ENCODE data around the gene TMEM184A. TPM values are rescaled to one million over a fixed set of nuclear protein-coding genes. Genes with fewer than 3 reads are reported as not detected.

The TMEM184A gene
- total and polyA plus RNA-seq, 2 donors (not counting 3 experiments of a cell fraction or from before 2014, with no cell fraction given): 0.48 TPM; not detected in 1

DNA sequence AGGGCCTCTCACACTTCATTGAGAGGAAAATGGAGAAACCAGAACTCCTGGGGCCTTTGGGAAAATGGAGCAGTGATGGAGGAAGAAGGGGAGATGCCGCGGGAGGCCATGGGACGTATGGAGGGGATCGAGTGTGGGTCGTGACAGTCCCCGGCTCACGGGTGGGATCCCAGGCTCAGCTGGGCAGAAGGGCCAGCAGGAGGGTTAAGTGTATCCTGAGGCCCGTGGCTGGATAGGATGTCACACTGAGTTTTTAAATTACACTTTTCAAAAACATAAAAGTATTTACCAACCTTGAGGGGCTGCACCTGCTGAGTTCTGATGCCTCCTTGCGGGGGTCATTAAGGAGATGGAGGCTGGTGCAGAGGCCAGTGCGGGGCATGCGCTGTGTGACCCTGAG is 41.8 kb upstream of the TMEM184A start:
- no peaks in the 10 kb centered on the region for H3K79me2 ChIP-seq (ENCODE audit: control insufficient read depth, insufficient read depth, low read length)
- H2AFZ ChIP-seq (ENCODE audit: low read depth, low read length): no peak overlapping the region
- H3K4me1 ChIP-seq (ENCODE audit: control insufficient read depth, extremely low read depth, insufficient read depth, low read length): no peaks in the 10 kb centered on the region
- no peaks in the 10 kb centered on the region for H3K9me3 ChIP-seq (replicated peaks; ENCODE audit: control insufficient read depth, insufficient read depth, low read length)
- TF ChIP-seq JUN (IDR thresholded peaks at IDR 0.05; ENCODE audit: borderline replicate concordance, insufficient read depth, insufficient read length, low read depth): no peak
- TF ChIP-seq, protein P1, sequence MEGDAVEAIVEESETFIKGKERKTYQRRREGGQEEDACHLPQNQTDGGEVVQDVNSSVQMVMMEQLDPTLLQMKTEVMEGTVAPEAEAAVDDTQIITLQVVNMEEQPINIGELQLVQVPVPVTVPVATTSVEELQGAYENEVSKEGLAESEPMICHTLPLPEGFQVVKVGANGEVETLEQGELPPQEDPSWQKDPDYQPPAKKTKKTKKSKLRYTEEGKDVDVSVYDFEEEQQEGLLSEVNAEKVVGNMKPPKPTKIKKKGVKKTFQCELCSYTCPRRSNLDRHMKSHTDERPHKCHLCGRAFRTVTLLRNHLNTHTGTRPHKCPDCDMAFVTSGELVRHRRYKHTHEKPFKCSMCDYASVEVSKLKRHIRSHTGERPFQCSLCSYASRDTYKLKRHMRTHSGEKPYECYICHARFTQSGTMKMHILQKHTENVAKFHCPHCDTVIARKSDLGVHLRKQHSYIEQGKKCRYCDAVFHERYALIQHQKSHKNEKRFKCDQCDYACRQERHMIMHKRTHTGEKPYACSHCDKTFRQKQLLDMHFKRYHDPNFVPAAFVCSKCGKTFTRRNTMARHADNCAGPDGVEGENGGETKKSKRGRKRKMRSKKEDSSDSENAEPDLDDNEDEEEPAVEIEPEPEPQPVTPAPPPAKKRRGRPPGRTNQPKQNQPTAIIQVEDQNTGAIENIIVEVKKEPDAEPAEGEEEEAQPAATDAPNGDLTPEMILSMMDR (IDR thresholded peaks at IDR 0.05; ENCODE audit: extremely low read depth in 1 of 2, insufficient read depth in 1 of 2, low read depth in 1 of 2, low read length in 2 of 2): no peak
- peaks cover 0 to 4% of the 10 kb centered on the region in 2 experiments for H3K27me3 ChIP-seq (ENCODE audit: control insufficient read depth in 2 of 2, insufficient read depth in 2 of 2, low read length in 2 of 2)
- dilution Hi-C loops (cut with MboI; ENCODE audit: extremely low pct_ligation_motif_present, low sequenced_read_pairs) (no loop called here), intact Hi-C loops (cut with micrococcal nuclease) (no loop called here)
- no peak overlapping the region for H3K27ac ChIP-seq (ENCODE audit: insufficient read depth, low read depth, low read length)
- H3K4me3 ChIP-seq (replicated peaks in 1 of 3; ENCODE audit: insufficient read depth in 1 of 3, low read depth in 1 of 3, low read length in 3 of 3): no peak overlapping the region
- FAIRE-seq (no peak), DNase-seq (ENCODE audit: low read depth, low spot score) (no peak)
- H3K36me3 ChIP-seq (ENCODE audit: control insufficient read depth in 2 of 2, extremely low read depth in 1 of 2, insufficient read depth in 2 of 2, low read length in 2 of 2): no peaks in the 10 kb centered on the region
- no TSS peak for BruUV-seq (replicated peaks)
- H4K20me1 ChIP-seq (replicated peaks; ENCODE audit: control insufficient read depth, extremely low read depth, insufficient read depth, low read length): no peaks in the 10 kb centered on the region
- no peak overlapping the region for H3K9ac ChIP-seq (replicated peaks; ENCODE audit: extremely low read depth, insufficient read depth, low read length)
- ChIA-PET CTCF (interaction anchor here (1.2 kb wide), 1 partner anchor 19 kb away, joined by 4 read pairs; no protein-coding TSS in a partner anchor), POLR2A (no interaction called here)
- no peak overlapping the region for H3K4me2 ChIP-seq (ENCODE audit: insufficient read depth, low read length)
- H3K9me1 ChIP-seq (replicated peaks; ENCODE audit: control insufficient read depth, extremely low read depth, insufficient read depth, low read length): no peaks in the 10 kb centered on the region

DNA sequence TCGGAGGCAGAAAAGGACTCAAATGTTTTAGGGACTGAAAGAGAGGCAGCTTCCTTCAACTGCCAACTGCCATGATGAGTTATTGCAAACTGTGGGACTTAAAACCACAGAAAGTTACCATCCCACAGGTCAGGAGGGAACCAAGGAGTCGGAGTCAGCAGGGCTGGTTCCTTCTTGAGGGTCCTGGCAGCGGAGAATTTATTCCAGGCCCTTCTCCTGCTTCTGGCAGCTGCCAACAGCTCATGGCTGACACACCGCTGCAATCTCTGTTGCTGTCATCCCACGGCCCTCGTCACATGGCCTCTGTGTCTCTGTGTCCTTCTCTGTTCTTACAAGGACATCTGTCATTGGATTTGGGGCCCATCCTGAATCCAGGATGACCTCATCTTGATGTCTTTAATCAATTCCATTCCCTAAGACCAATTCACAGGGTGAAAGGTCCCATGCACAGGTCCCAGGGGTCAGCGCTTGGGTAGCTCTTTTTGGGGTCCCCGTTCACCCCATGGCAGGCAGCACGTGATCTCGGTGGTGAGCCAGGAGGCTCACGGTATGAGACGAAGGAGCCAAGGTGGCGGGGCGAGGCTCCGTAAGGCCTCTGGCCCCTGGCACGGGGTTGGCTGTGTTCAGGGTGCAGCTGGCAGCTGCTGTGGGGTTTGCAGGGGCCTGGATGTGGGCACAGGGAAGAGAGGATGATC is 41.2 kb upstream of the TMEM184A start:
- Histone ChIP-seq H3K36me3 (ENCODE audit: control insufficient read depth in 2 of 2, extremely low read depth in 1 of 2, insufficient read depth in 2 of 2, low read length in 2 of 2) (no peaks in the 10 kb centered on the region), H3K4me1 (ENCODE audit: control insufficient read depth, extremely low read depth, insufficient read depth, low read length) (no peaks in the 10 kb centered on the region), H2AFZ (ENCODE audit: low read depth, low read length) (no peak overlapping the region), H3K27me3 (ENCODE audit: control insufficient read depth in 2 of 2, insufficient read depth in 2 of 2, low read length in 2 of 2) (peaks cover 1 to 7% of the 10 kb centered on the region in 2 experiments), H3K9ac (replicated peaks; ENCODE audit: extremely low read depth, insufficient read depth, low read length) (no peak overlapping the region), H4K20me1 (replicated peaks; ENCODE audit: control insufficient read depth, extremely low read depth, insufficient read depth, low read length) (no peaks in the 10 kb centered on the region), H3K9me1 (replicated peaks; ENCODE audit: control insufficient read depth, extremely low read depth, insufficient read depth, low read length) (no peaks in the 10 kb centered on the region), H3K4me3 (replicated peaks in 1 of 3; ENCODE audit: insufficient read depth in 1 of 3, low read depth in 1 of 3, low read length in 3 of 3) (no peak overlapping the region), H3K9me3 (replicated peaks; ENCODE audit: control insufficient read depth, insufficient read depth, low read length) (no peaks in the 10 kb centered on the region), H3K79me2 (ENCODE audit: control insufficient read depth, insufficient read depth, low read length) (no peaks in the 10 kb centered on the region), H3K4me2 (ENCODE audit: insufficient read depth, low read length) (no peak overlapping the region), H3K27ac (ENCODE audit: insufficient read depth, low read depth, low read length) (no peak overlapping the region)
- no peak for FAIRE-seq
- TF ChIP-seq EZH2 (IDR thresholded peaks at IDR 0.05; ENCODE audit: borderline replicate concordance, low read depth, low read length, severe bottlenecking): no peak
- no peak for TF ChIP-seq GATA2 (IDR thresholded peaks at IDR 0.05; ENCODE audit: insufficient read depth, insufficient read length, low read depth, low read length)
- TF ChIP-seq POLR2AphosphoS5 (IDR thresholded peaks at IDR 0.05; ENCODE audit: insufficient read depth, low read depth, low read length): no peak
- DNase-seq (ENCODE audit: low read depth, low spot score): no peak
- intact Hi-C loops (cut with micrococcal nuclease) (no loop called here), dilution Hi-C loops (cut with MboI; ENCODE audit: extremely low pct_ligation_motif_present, low sequenced_read_pairs) (no loop called here)
- ChIA-PET POLR2A (no interaction called here), CTCF (interaction anchor here (1.2 kb wide), 1 partner anchor 18 kb away, joined by 4 read pairs; no protein-coding TSS in a partner anchor)
- BruUV-seq (replicated peaks): no TSS peak

All from endothelial cell of umbilical vein (primary cell).